Bronchial epithelial cell (primary cell): Measurements from ENCODE around the gene VGLL4. TPM values are rescaled to one million over a fixed set of nuclear protein-coding genes. Genes with fewer than 3 reads are reported as not detected.

ENCODE experiments used
- DNase-seq: peaks from one replicate; pipeline ENCODE4 v3.0.0-alpha.2; 2010; ENCODE audit warnings: low read depth
- FAIRE-seq: peaks from 2 replicates; lab custom pipeline; 2011; peaks lifted over from hg19 to GRCh38; lab: Jason Lieb, UNC
- H3K27me3 ChIP-seq: 2 replicates; pipeline ENCODE4 v1.5.1; 2011; ENCODE audit warnings: low read length; ENCODE audit not compliant: control insufficient read depth, insufficient read depth
- H3K36me3 ChIP-seq: 2 replicates; pipeline ENCODE4 v1.5.1; 2011; ENCODE audit warnings: low read length; ENCODE audit not compliant: control insufficient read depth, insufficient read depth
- H3K4me3 ChIP-seq: 2 replicates; pipeline ENCODE4 v1.5.1; 2011; ENCODE audit warnings: mild to moderate bottlenecking, low read depth, low read length, control low read depth
- total RNA-seq: library from RNA; depleted of rRNA; stranded (reverse); fragments of >200 nt; gene quantifications from 2 replicates; pipeline ENCODE4 v1.2.1, GENCODE V29; 2014
- TF ChIP-seq, protein P1 (sequence below): IDR thresholded peaks from 2 replicates; pipeline ENCODE4 v1.5.1; 2011; ENCODE audit warnings: mild to moderate bottlenecking, moderate library complexity, low read length, control low read depth, inconsistent platforms; ENCODE audit not compliant: insufficient read depth, severe bottlenecking

The VGLL4 gene
- total RNA-seq, 1 donor from 2014 or later: 32.6 TPM

GRCh38 chr3:11624704-11625375 is 18.9 kb downstream of the VGLL4 start:
- Histone ChIP-seq H3K27me3 (no peaks in the 10 kb centered on the region), H3K36me3 (no peaks in the 10 kb centered on the region), H3K4me3 (no peak overlapping the region)
- DNase-seq: no peak
- TF ChIP-seq, protein P1, sequence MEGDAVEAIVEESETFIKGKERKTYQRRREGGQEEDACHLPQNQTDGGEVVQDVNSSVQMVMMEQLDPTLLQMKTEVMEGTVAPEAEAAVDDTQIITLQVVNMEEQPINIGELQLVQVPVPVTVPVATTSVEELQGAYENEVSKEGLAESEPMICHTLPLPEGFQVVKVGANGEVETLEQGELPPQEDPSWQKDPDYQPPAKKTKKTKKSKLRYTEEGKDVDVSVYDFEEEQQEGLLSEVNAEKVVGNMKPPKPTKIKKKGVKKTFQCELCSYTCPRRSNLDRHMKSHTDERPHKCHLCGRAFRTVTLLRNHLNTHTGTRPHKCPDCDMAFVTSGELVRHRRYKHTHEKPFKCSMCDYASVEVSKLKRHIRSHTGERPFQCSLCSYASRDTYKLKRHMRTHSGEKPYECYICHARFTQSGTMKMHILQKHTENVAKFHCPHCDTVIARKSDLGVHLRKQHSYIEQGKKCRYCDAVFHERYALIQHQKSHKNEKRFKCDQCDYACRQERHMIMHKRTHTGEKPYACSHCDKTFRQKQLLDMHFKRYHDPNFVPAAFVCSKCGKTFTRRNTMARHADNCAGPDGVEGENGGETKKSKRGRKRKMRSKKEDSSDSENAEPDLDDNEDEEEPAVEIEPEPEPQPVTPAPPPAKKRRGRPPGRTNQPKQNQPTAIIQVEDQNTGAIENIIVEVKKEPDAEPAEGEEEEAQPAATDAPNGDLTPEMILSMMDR: no peak
- no peak for FAIRE-seq

- DNase-seq (peak; percentile 78), FAIRE-seq (no peak)
- H3K4me3 ChIP-seq: no peak overlapping the region
- TF ChIP-seq, protein P1: no peak
- no peaks in the 10 kb centered on the region for H3K27me3 ChIP-seq
- H3K36me3 ChIP-seq: no peaks in the 10 kb centered on the region
These were observed 19.6 kb downstream of the VGLL4 start for GRCh38 chr3:11624161-11624560.

DNA sequence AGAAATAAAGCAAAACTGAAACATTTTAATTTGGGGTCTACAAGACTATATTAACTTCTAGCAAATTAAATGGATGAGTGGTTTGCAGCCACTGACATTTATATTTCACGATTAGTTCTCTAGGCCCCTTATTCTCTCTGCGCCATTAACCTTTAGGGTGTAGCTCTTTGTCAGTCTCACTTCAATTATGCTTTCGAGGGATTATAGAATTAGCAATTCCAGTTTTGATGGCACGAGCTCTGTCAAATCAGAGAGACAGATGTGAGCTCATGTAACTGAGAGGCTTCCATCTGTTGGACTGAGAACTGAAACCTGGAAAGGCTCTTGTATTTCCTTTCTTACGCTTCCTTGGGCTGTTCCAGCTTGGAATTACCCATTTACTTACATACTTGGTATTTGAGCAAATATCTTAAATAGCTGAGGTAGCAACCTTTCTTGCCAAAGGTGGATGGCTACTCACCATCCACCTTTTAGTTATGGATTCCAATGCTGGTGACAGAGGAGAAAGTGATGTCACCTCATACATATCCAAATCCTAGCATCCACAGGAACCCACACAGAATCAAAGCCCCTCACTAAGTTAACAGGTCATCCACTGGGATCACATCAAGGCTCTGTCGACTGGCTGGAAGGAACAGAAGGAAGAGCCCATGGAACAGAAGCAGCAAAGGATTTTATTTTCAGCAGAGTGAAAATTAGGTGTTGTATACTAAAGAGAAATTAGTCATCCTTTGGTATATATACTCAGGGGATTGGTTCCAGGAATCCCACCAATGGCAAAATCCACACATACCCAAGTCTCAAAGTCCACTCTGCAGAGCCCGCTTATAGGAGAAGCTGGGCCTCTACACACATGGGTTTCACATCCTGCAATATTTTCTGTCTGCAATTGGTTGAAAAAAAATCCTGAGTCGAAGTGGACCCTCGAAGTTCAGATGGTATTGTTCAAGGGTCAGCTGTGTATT is 20.8 kb downstream of the VGLL4 start:
- FAIRE-seq (no peak), DNase-seq (no peak)
- no peak overlapping the region for H3K4me3 ChIP-seq
- H3K36me3 ChIP-seq: no peaks in the 10 kb centered on the region
- H3K27me3 ChIP-seq: no peaks in the 10 kb centered on the region
- TF ChIP-seq, protein P1: no peak

DNA sequence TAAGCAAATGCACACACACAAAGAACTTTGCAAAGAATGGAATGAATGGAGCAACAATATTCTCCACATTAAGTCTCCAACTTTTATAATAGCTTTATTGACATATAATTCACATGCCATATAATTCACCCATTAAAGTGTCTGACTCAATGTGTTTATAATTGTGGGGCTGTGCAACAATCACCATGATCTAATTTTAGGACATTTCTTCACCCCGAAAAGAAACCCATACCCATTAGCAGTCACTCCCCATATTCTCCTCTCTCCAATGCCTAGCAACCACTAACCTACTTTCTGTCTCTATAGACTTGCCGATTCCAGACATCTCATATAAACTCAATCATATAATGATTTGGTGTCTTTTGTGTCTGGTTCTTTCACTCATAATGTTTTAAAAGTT is 22.6 kb downstream of the VGLL4 start:
- DNase-seq (no peak), FAIRE-seq (no peak)
- Histone ChIP-seq H3K36me3 (no peaks in the 10 kb centered on the region), H3K4me3 (no peak overlapping the region), H3K27me3 (no peaks in the 10 kb centered on the region)
- TF ChIP-seq, protein P1: no peak

DNA sequence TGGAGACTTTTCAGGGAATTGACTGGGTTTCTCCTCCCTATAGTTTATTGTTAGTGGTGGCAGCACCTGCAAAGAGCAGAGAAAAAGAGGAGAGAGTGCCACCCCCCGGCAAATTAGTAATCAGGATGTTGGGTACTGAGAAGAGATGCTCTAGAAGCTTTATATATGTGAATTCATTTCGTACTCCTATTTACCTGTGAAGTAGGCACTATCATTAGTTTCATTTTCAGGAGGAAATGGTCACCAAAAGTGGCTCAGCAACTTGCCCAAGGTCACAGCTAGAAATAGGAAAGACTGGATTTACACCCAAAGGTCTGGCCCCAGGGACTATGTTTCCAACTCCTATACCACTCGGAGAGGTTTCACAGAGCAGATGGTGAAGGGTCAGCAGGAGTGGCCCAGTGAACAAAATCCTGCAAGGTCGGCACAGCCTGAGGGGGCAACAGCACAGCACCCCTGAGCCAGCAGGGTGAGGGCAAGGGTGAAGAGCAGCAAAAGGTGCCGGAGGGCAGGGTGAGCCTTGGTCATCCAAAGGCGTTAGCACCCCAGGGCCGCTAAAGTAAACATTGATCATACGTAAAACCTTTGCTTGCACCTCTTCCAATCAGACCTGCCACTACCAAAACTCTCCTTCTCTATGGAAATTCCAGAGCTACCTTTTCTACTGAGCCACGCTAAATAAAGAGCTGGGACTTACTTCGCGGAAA is 23.6 kb downstream of the VGLL4 start:
- H3K4me3 ChIP-seq: no peak overlapping the region
- FAIRE-seq (no peak), DNase-seq (no peak)
- no peaks in the 10 kb centered on the region for H3K27me3 ChIP-seq
- no peaks in the 10 kb centered on the region for H3K36me3 ChIP-seq
- TF ChIP-seq, protein P1: no peak
